DOHH2 (cell line): Measurements from ENCODE around the gene STX8.

Source experiments
- H3F3A ChIP-seq: fragments of 200-600 bp; sonication (generic), shearing (Covaris generic); 2 replicates; pipeline ENCODE4 v1.6.0; 2016; ENCODE audit warnings: antibody characterized with exemption, mild to moderate bottlenecking; ENCODE audit not compliant: control insufficient read depth, insufficient read depth
- H3K27ac ChIP-seq: fragments of 200-600 bp; sonication (generic); 2 replicates; pipeline ENCODE4 v1.5.1; 2014; ENCODE audit warnings: low read depth, mild to moderate bottlenecking, low read length, moderate library complexity
- H3K27me3 ChIP-seq: fragments of 200-600 bp; sonication (generic); 2 replicates; pipeline ENCODE4 v1.6.1; 2014; ENCODE audit warnings: mild to moderate bottlenecking, low read length, mixed read lengths; ENCODE audit not compliant: control insufficient read depth
- H3K36me3 ChIP-seq: fragments of 200-600 bp; sonication (generic); 2 replicates; pipeline ENCODE4 v1.6.1; 2014; ENCODE audit warnings: mild to moderate bottlenecking, low read length, moderate library complexity, mixed read lengths; ENCODE audit not compliant: control insufficient read depth
- H3K4me1 ChIP-seq: fragments of 200-600 bp; sonication (generic); 2 replicates; pipeline ENCODE4 v1.6.1; 2014; ENCODE audit warnings: mild to moderate bottlenecking, low read length, mixed read lengths; ENCODE audit not compliant: control insufficient read depth
- H3K4me2 ChIP-seq: fragments of 200-600 bp; sonication (generic); 2 replicates; pipeline ENCODE4 v1.6.0; 2014; ENCODE audit warnings: mild to moderate bottlenecking, low read length, moderate library complexity
- H3K4me3 ChIP-seq: fragments of 200-600 bp; sonication (generic); 2 replicates; pipeline ENCODE4 v1.5.1; 2014; ENCODE audit warnings: mild to moderate bottlenecking, low read length, mixed read lengths
- H3K79me2 ChIP-seq: fragments of 200-600 bp; sonication (generic); 2 replicates; pipeline ENCODE4 v1.6.1; 2014; ENCODE audit warnings: mild to moderate bottlenecking, low read length, mixed read lengths; ENCODE audit not compliant: control insufficient read depth
- H3K9me2 ChIP-seq: fragments of 200-600 bp; sonication (generic); replicated peaks from 2 replicates; pipeline ENCODE4 v1.6.1; 2014; ENCODE audit warnings: mild to moderate bottlenecking, low read length, mixed read lengths; ENCODE audit not compliant: control insufficient read depth
- H3K9me3 ChIP-seq: fragments of 200-600 bp; sonication (generic); 2 replicates; pipeline ENCODE4 v1.6.1; 2014; ENCODE audit warnings: antibody characterized with exemption, low read length, mixed read lengths; ENCODE audit not compliant: control insufficient read depth, insufficient read depth
- H4K20me1 ChIP-seq: fragments of 200-600 bp; sonication (generic); 2 replicates; pipeline ENCODE4 v1.6.0; 2014; ENCODE audit warnings: low read depth, mild to moderate bottlenecking, antibody characterized with exemption, low read length, moderate library complexity; ENCODE audit not compliant: control insufficient read depth, insufficient read depth
- EZH2phosphoT487 ChIP-seq: fragments of 200-600 bp; sonication (generic); IDR thresholded peaks from 2 replicates; pipeline ENCODE4 v1.6.1; 2017; ENCODE audit warnings: borderline replicate concordance, mild to moderate bottlenecking, antibody characterized with exemption, low read length, moderate library complexity, mixed read lengths
- TF ChIP-seq, protein P1 (sequence below): fragments of 200-600 bp; sonication (generic); IDR thresholded peaks from one replicate; pipeline ENCODE4 v1.5.1; 2014; ENCODE audit warnings: antibody characterized with exemption, mild to moderate bottlenecking, low read depth, low read length; ENCODE audit not compliant: poor library complexity, severe bottlenecking

Gene STX8

GRCh38 chr17:9307313-9307998 lies 268.2 kb downstream of the STX8 start:
- Histone ChIP-seq H3F3A (no peaks in the 10 kb centered on the region), H3K27ac (no peak overlapping the region), H3K79me2 (no peaks in the 10 kb centered on the region), H3K9me2 (no peaks in the 10 kb centered on the region), H3K27me3 (no peaks in the 10 kb centered on the region), H3K36me3 (no peaks in the 10 kb centered on the region), H3K4me1 (peaks cover 2% of the 10 kb centered on the region; the same call in 1 of the 2 replicates), H3K4me3 (no peak overlapping the region), H4K20me1 (no peaks in the 10 kb centered on the region), H3K9me3 (no peaks in the 10 kb centered on the region), H3K4me2 (no peak overlapping the region)
- TF ChIP-seq, protein P1, sequence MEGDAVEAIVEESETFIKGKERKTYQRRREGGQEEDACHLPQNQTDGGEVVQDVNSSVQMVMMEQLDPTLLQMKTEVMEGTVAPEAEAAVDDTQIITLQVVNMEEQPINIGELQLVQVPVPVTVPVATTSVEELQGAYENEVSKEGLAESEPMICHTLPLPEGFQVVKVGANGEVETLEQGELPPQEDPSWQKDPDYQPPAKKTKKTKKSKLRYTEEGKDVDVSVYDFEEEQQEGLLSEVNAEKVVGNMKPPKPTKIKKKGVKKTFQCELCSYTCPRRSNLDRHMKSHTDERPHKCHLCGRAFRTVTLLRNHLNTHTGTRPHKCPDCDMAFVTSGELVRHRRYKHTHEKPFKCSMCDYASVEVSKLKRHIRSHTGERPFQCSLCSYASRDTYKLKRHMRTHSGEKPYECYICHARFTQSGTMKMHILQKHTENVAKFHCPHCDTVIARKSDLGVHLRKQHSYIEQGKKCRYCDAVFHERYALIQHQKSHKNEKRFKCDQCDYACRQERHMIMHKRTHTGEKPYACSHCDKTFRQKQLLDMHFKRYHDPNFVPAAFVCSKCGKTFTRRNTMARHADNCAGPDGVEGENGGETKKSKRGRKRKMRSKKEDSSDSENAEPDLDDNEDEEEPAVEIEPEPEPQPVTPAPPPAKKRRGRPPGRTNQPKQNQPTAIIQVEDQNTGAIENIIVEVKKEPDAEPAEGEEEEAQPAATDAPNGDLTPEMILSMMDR: no peak
- no peak for TF ChIP-seq EZH2phosphoT487

DNA sequence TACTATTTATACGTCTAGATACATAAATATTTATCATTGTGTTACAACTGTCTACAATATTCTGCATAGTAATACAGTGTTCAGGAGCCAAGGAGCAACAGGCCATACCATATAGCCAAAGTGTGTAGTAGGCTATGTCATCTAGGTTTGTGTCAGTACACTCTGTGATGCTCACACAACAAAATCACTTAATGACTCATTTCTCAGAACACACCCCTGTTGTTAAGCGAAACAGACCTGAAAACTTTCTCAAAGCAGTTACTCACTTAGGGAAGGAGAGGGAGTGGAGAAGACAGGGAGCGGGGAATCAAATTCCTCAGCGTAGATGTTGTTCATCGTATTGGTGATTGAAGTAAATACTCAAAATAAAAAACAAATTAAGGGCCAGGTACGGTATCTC lies 269.5 kb downstream of the STX8 start:
- TF ChIP-seq, protein P1: no peak
- no peak for TF ChIP-seq EZH2phosphoT487
- Histone ChIP-seq H3K9me3 (no peaks in the 10 kb centered on the region), H3F3A (no peaks in the 10 kb centered on the region), H3K79me2 (no peaks in the 10 kb centered on the region), H3K27ac (no peak overlapping the region), H3K4me3 (no peak overlapping the region), H3K9me2 (no peaks in the 10 kb centered on the region), H3K4me1 (peaks cover 11% of the 10 kb centered on the region), H3K27me3 (no peaks in the 10 kb centered on the region), H3K36me3 (no peaks in the 10 kb centered on the region), H4K20me1 (no peaks in the 10 kb centered on the region), H3K4me2 (no peak overlapping the region)

- no peaks in the 10 kb centered on the region for H3F3A ChIP-seq
- no peaks in the 10 kb centered on the region for H4K20me1 ChIP-seq
- no peaks in the 10 kb centered on the region for H3K9me3 ChIP-seq
- H3K36me3 ChIP-seq: no peaks in the 10 kb centered on the region
- no peaks in the 10 kb centered on the region for H3K9me2 ChIP-seq
- peaks cover 17% of the 10 kb centered on the region for H3K4me1 ChIP-seq
- H3K4me3 ChIP-seq: no peak overlapping the region
- no peak overlapping the region for H3K27ac ChIP-seq
- no peak for TF ChIP-seq EZH2phosphoT487
- TF ChIP-seq, protein P1: no peak
- H3K79me2 ChIP-seq: no peaks in the 10 kb centered on the region
- H3K27me3 ChIP-seq: no peaks in the 10 kb centered on the region
- H3K4me2 ChIP-seq: no peak overlapping the region
Observed at GRCh38 chr17:9299695-9300094, 275.9 kb downstream of the STX8 start.
